HG03175 (cell line): ENCODE data around the gene GALNT10.
A peak's percentile ranks its signal among the peaks of the same experiment; 100 is the strongest.

ENCODE experiments used
- ATAC-seq: cut with Tn5 transposase; IDR thresholded peaks from one replicate; pipeline ENCODE4 v1.9.1; 2021; ENCODE audit warnings: mild to moderate bottlenecking, moderate library complexity; ENCODE audit not compliant: unreplicated experiment

GALNT10 gene

GRCh38 chr5:154230526-154230925, 40.0 kb downstream of the GALNT10 start:
- ATAC-seq, result no peak

GRCh38 chr5:154234551-154234950, 44.0 kb downstream of the GALNT10 start:
- ATAC-seq, result no peak

- no peak for ATAC-seq
Observed at GRCh38 chr5:154236011-154236410, 45.5 kb downstream of the GALNT10 start.

GRCh38 chr5:154236536-154237375, 46.2 kb downstream of the GALNT10 start:
- ATAC-seq, result no peak

- no peak for ATAC-seq
Observed at GRCh38 chr5:154237376-154237743, 46.8 kb downstream of the GALNT10 start.

- ATAC-seq, result peak; percentile 30
Observed at GRCh38 chr5:154237946-154238345, 47.4 kb downstream of the GALNT10 start.

- peak; percentile 76 for ATAC-seq
Observed at GRCh38 chr5:154238776-154239481, 48.4 kb downstream of the GALNT10 start.

GRCh38 chr5:154240595-154240994, 50.1 kb downstream of the GALNT10 start:
- no peak for ATAC-seq

- ATAC-seq, result no peak
Observed at GRCh38 chr5:154241021-154241420, 50.5 kb downstream of the GALNT10 start.

GRCh38 chr5:154242442-154242841, 51.9 kb downstream of the GALNT10 start:
- ATAC-seq, result no peak

GRCh38 chr5:154242964-154243376, 52.4 kb downstream of the GALNT10 start:
- ATAC-seq, result peak; percentile 48

GRCh38 chr5:154243736-154244135, 53.2 kb downstream of the GALNT10 start:
- ATAC-seq, result no peak

- ATAC-seq, result no peak
Observed at GRCh38 chr5:154244476-154244875, 53.9 kb downstream of the GALNT10 start.

GRCh38 chr5:154248691-154249090, 58.2 kb downstream of the GALNT10 start:
- no peak for ATAC-seq

- no peak for ATAC-seq
Observed at GRCh38 chr5:154249826-154250225, 59.3 kb downstream of the GALNT10 start.

GRCh38 chr5:154251529-154251928, 61.0 kb downstream of the GALNT10 start:
- ATAC-seq, result no peak

- no peak for ATAC-seq
Observed at GRCh38 chr5:154253807-154254206, 63.3 kb downstream of the GALNT10 start.

GRCh38 chr5:154254896-154255295, 64.4 kb downstream of the GALNT10 start:
- no peak for ATAC-seq

GRCh38 chr5:154257046-154257445, 66.5 kb downstream of the GALNT10 start:
- ATAC-seq, result no peak

- ATAC-seq, result no peak
Observed at GRCh38 chr5:154258531-154259217, 68.1 kb downstream of the GALNT10 start.

GRCh38 chr5:154260224-154260927, 69.8 kb downstream of the GALNT10 start:
- ATAC-seq, result no peak
